Lung (tissue), 12 donors: ENCODE data around the gene COBL. TPM values are rescaled to one million over a fixed set of nuclear protein-coding genes. Genes with fewer than 3 reads are reported as not detected.

ENCODE experiments used
- ATAC-seq: fragments of 200-7000 bp; cut with Tn5 transposase; one replicate; pipeline ENCODE4 v1.9.1; 2020; ENCODE audit warnings: moderate number of reproducible peaks; ENCODE audit not compliant: insufficient read depth, low FRiP score
- DNase-seq, 3 donors: peaks; one replicate each; pipeline ENCODE4 v3.0.0-alpha.2; 2013 to 2017
- H3K27ac ChIP-seq, 2 donors: one replicate each; pipeline ENCODE4 v1.5.1; 2013; ENCODE audit warnings: mild to moderate bottlenecking in 2 of 2, moderate library complexity in 2 of 2, control low read depth in 1 of 2, inconsistent platforms in 1 of 2, low read depth in 1 of 2, low read length in 1 of 2
- H3K27me3 ChIP-seq, 3 donors: one replicate each; pipeline ENCODE4 v1.5.1; 2013; ENCODE audit warnings: low read length in 2 of 3; ENCODE audit not compliant: control insufficient read depth in 3 of 3, insufficient read depth in 3 of 3
- H3K36me3 ChIP-seq, 4 donors: one replicate each; pipeline ENCODE4 v1.5.1; 2013; ENCODE audit warnings: low read length in 4 of 4, mild to moderate bottlenecking in 1 of 4, moderate library complexity in 1 of 4; ENCODE audit not compliant: control insufficient read depth in 4 of 4, insufficient read depth in 4 of 4
- H3K4me1 ChIP-seq, 5 donors: one replicate each; pipeline ENCODE4 v1.5.1; 2013; ENCODE audit warnings: low read length in 5 of 5, mild to moderate bottlenecking in 2 of 5, moderate library complexity in 1 of 5; ENCODE audit not compliant: control insufficient read depth in 5 of 5, insufficient read depth in 5 of 5
- H3K4me3 ChIP-seq: one replicate; pipeline ENCODE4 v1.5.1; 2013; ENCODE audit warnings: mild to moderate bottlenecking, control low read depth, moderate library complexity
- H3K9ac ChIP-seq, 2 donors: one replicate each; pipeline ENCODE4 v1.5.1; 2013; ENCODE audit warnings: low read length in 2 of 2, control low read depth in 1 of 2; ENCODE audit not compliant: insufficient read depth in 1 of 2
- H3K9me3 ChIP-seq, 4 donors: one replicate each; pipeline ENCODE4 v1.5.1; 2013; ENCODE audit warnings: low read length in 3 of 4, mild to moderate bottlenecking in 1 of 4, moderate library complexity in 1 of 4; ENCODE audit not compliant: control insufficient read depth in 4 of 4, insufficient read depth in 3 of 4
- CTCF ChIP-seq: IDR thresholded peaks from 2 replicates; pipeline ENCODE4 v1.5.1; 2012; ENCODE audit warnings: mild to moderate bottlenecking; ENCODE audit errors: control extremely low read depth, extremely low read depth
- WGBS, 2 donors: extraction: QIAGEN DNeasy Blood & Tissue Kit; methylation state at CpG; one replicate each; pipeline ENCODE4 v1.1.7; 2013; 5-methylcytosine and 5-hydroxymethylcytosine counted together
- polyA plus RNA-seq, 2 donors: library from polyadenylated mRNA; stranded (reverse); fragments of 200-250 nt; gene quantifications; one replicate each; pipeline ENCODE4 v1.2.1, GENCODE V29; 2013
- total RNA-seq, 2 donors: library from RNA; depleted of rRNA in 1 of 2; stranded (reverse); fragments of >200 nt in 1 of 2; gene quantifications; one replicate each; pipeline ENCODE4 v1.2.1, GENCODE V29; 2014 to 2021
- donor health status: control.
- donor health status: control.
- donor health status: Bipolar disorder and iron deficiency.
- donor health status: healthy.
- donor health status: DM: yes; HTN: yes; CAD: no.

Gene COBL
- total and polyA plus RNA-seq, 4 donors, result 6.3 to 38.1 (median 15.0) TPM

GRCh38 chr7:51035716-51036115 is 280.9 kb downstream of the COBL start:
- Histone ChIP-seq H3K9ac (no peak overlapping the region), H3K27me3 (no peaks in the 10 kb centered on the region), H3K36me3 (no peaks in the 10 kb centered on the region), H3K9me3 (peaks cover 0 to 3% (median 0%) of the 10 kb centered on the region in 4 donors), H3K27ac (no peak overlapping the region), H3K4me1 (peaks cover 0 to 12% (median 5%) of the 10 kb centered on the region in 5 donors), H3K4me3 (no peak overlapping the region)
- DNase-seq, result peak in 2 of 3 donors; percentile 14 to 49
- no peak for TF ChIP-seq CTCF
- no peak for ATAC-seq
- 82 to 85% methylated on average over 8 of the region's 8 CpGs for whole genome bisulfite sequencing, 2 donors

DNA sequence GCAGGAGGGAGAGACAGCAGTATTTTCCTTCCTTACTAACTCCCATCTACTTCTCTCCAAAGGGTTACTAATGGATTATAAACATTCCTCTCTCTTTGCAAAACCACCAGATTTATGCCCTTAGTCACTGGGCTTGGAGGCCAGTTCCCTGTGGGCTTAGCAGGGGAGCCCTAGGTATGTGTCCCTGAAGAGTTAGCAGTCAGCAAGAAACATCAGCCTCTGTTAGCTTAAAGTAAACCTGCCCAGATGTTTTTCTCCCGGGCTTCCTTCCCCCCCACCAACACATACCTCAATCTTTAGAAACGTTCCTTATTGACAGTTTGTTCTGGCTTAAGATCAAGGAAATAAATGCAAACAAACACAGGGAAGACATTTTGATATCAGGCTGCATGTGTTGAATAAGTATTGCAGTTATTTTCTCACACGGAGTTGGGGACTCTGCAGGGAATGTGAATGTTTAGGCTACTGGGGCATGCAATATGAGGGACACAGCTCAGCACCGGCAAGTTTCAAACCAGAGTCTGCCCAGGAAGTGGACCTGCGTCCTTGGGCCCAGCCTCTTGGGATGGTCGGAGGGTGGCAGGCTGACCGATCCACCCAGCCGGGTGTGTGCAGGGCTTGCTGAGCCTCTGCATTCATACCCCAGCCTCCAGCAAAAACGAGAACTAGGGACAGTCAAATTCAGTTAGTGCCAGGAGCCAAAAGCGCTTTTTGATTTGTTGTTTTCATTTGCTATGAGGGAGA is 281.9 kb downstream of the COBL start:
- TF ChIP-seq CTCF, result no peak
- Histone ChIP-seq H3K27me3 (no peaks in the 10 kb centered on the region), H3K9me3 (peaks cover 0 to 3% (median 0%) of the 10 kb centered on the region in 4 donors), H3K36me3 (no peaks in the 10 kb centered on the region), H3K4me1 (peaks cover 0 to 12% (median 5%) of the 10 kb centered on the region in 5 donors), H3K27ac (no peak overlapping the region), H3K9ac (no peak overlapping the region), H3K4me3 (no peak overlapping the region)
- DNase-seq (peak in 2 of 3 donors; percentile 27 to 32), ATAC-seq (no peak)
- WGBS, 2 donors, result 48 to 60% methylated on average over 10 of the region's 10 CpGs

GRCh38 chr7:51033727-51034520 is 282.7 kb downstream of the COBL start:
- DNase-seq (no peak), ATAC-seq (no peak)
- no peak overlapping the region for H3K27ac ChIP-seq
- H3K9me3 ChIP-seq, result peaks cover 0 to 3% (median 0%) of the 10 kb centered on the region in 4 donors
- TF ChIP-seq CTCF, result no peak
- no peak overlapping the region for H3K9ac ChIP-seq
- peaks cover 0 to 12% (median 5%) of the 10 kb centered on the region in 5 donors for H3K4me1 ChIP-seq
- H3K4me3 ChIP-seq, result no peak overlapping the region
- no peaks in the 10 kb centered on the region for H3K36me3 ChIP-seq
- WGBS, 2 donors, result 74 to 83% methylated on average over 8 of the region's 8 CpGs
- H3K27me3 ChIP-seq, result no peaks in the 10 kb centered on the region
